ENCODE results near the gene TMED4.

DNA sequence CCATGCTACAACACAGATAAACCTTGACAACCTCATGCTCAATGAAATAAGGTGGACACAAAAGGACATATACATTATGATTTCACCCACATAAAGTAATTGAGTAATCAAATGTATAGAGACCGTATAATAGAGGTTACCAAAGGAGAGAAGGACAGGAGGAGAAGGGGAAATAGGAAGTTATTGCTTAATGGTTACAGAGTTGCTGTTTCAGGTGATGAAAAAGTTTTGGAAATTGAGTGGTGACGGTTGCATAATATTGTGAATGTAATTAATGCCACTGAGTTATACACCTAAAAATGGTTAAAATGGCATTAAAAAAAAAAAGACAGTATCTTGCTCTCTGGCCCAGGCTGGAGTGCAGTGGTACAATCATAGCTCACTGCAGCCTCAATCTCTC is 22.9 kb upstream of the TMED4 start:
- TF ChIP-seq POLR2AphosphoS5 (IDR thresholded peaks at IDR 0.05), result no peak
- TF ChIP-seq, protein P1, sequence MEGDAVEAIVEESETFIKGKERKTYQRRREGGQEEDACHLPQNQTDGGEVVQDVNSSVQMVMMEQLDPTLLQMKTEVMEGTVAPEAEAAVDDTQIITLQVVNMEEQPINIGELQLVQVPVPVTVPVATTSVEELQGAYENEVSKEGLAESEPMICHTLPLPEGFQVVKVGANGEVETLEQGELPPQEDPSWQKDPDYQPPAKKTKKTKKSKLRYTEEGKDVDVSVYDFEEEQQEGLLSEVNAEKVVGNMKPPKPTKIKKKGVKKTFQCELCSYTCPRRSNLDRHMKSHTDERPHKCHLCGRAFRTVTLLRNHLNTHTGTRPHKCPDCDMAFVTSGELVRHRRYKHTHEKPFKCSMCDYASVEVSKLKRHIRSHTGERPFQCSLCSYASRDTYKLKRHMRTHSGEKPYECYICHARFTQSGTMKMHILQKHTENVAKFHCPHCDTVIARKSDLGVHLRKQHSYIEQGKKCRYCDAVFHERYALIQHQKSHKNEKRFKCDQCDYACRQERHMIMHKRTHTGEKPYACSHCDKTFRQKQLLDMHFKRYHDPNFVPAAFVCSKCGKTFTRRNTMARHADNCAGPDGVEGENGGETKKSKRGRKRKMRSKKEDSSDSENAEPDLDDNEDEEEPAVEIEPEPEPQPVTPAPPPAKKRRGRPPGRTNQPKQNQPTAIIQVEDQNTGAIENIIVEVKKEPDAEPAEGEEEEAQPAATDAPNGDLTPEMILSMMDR (IDR thresholded peaks at IDR 0.05; ENCODE audit: poor library complexity, severe bottlenecking), result no peak
- TF ChIP-seq EZH2 (IDR thresholded peaks at IDR 0.05; ENCODE audit: borderline replicate concordance, insufficient read depth, low read length, poor library complexity, severe bottlenecking), result no peak
- TF ChIP-seq RAD21 (conservative IDR thresholded peaks at IDR 0.05), result no peak
- TF ChIP-seq EP300 (conservative IDR thresholded peaks at IDR 0.05; ENCODE audit: poor library complexity, severe bottlenecking), result no peak
- TF ChIP-seq, protein P2, sequence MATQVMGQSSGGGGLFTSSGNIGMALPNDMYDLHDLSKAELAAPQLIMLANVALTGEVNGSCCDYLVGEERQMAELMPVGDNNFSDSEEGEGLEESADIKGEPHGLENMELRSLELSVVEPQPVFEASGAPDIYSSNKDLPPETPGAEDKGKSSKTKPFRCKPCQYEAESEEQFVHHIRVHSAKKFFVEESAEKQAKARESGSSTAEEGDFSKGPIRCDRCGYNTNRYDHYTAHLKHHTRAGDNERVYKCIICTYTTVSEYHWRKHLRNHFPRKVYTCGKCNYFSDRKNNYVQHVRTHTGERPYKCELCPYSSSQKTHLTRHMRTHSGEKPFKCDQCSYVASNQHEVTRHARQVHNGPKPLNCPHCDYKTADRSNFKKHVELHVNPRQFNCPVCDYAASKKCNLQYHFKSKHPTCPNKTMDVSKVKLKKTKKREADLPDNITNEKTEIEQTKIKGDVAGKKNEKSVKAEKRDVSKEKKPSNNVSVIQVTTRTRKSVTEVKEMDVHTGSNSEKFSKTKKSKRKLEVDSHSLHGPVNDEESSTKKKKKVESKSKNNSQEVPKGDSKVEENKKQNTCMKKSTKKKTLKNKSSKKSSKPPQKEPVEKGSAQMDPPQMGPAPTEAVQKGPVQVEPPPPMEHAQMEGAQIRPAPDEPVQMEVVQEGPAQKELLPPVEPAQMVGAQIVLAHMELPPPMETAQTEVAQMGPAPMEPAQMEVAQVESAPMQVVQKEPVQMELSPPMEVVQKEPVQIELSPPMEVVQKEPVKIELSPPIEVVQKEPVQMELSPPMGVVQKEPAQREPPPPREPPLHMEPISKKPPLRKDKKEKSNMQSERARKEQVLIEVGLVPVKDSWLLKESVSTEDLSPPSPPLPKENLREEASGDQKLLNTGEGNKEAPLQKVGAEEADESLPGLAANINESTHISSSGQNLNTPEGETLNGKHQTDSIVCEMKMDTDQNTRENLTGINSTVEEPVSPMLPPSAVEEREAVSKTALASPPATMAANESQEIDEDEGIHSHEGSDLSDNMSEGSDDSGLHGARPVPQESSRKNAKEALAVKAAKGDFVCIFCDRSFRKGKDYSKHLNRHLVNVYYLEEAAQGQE (IDR thresholded peaks at IDR 0.05; ENCODE audit: borderline replicate concordance), result no peak
- TF ChIP-seq TAF1 (IDR thresholded peaks at IDR 0.05; ENCODE audit: low read depth), result no peak
- TF ChIP-seq MXI1 (conservative IDR thresholded peaks at IDR 0.05; ENCODE audit: poor library complexity, severe bottlenecking), result no peak
